Suprapubic skin (tissue), 3 donors: Measurements from ENCODE around the gene ACKR1.

ENCODE experiments used
- EP300 ChIP-seq: sonication (generic); formaldehyde crosslinking; IDR thresholded peaks from one replicate; pipeline ENCODE4 v1.6.1; 2017; ENCODE audit warnings: antibody characterized with exemption
- TF ChIP-seq, protein P1 (sequence below), 2 donors: fragments of 200-600 bp in 1 of 2; fragments of 450-650 bp in 1 of 2; sonication (generic) in 1 of 2; IDR thresholded peaks; one replicate each; pipeline ENCODE4 v1.5.1; 2016 to 2019; ENCODE audit warnings: antibody characterized with exemption in 2 of 2, mild to moderate bottlenecking in 1 of 2, moderate library complexity in 1 of 2

DNA sequence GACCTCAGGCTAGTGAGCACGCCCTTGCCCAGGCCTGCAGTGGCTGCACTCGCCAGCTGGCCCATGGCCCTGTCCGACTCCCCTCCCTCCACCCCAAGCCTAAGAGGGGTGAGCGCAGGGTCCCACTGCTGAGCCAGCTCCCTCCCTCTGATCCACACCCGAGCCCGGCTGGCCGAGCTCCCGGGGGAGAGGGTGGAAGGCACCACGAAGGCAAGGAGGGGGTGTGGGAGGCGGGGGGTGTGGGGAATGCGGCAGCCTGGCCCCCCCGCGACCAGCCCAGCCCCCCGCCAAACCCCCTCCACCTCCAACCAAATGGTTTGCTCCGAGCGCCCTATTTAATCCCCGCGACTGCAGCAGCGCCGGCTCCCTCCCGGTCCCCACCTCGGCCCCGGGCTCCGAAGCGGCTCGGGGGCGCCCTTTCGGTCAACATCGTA is 33.4 kb upstream of the ACKR1 start, which contains the start of gene CADM3:
- TF ChIP-seq EP300, result no peak
- TF ChIP-seq, protein P1, sequence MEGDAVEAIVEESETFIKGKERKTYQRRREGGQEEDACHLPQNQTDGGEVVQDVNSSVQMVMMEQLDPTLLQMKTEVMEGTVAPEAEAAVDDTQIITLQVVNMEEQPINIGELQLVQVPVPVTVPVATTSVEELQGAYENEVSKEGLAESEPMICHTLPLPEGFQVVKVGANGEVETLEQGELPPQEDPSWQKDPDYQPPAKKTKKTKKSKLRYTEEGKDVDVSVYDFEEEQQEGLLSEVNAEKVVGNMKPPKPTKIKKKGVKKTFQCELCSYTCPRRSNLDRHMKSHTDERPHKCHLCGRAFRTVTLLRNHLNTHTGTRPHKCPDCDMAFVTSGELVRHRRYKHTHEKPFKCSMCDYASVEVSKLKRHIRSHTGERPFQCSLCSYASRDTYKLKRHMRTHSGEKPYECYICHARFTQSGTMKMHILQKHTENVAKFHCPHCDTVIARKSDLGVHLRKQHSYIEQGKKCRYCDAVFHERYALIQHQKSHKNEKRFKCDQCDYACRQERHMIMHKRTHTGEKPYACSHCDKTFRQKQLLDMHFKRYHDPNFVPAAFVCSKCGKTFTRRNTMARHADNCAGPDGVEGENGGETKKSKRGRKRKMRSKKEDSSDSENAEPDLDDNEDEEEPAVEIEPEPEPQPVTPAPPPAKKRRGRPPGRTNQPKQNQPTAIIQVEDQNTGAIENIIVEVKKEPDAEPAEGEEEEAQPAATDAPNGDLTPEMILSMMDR (IDR thresholded peaks at IDR 0.05), result no peak
